Caki2 (cell line): ENCODE measurements around the gene LARP6. TPM values are rescaled to one million over a fixed set of nuclear protein-coding genes. Genes with fewer than 3 reads are reported as not detected.

ENCODE experiments used
- DNase-seq: peaks from one replicate; pipeline ENCODE4 v3.0.0-alpha.2; 2015; ENCODE audit warnings: low read depth
- in situ Hi-C: cut with HindIII; loops from 2 replicates; pipeline ENCODE4 v1.10.0; 2016; ENCODE audit warnings: low sequenced_read_pairs, low pct_unique_long_range_greater_than_20kb, mixed read lengths
- total RNA-seq: library from RNA; depleted of rRNA; stranded (reverse); fragments of >200 nt; shearing (Covaris generic); gene quantifications from 2 replicates; pipeline ENCODE4 v1.2.3, GENCODE V29; 2014; ENCODE audit warnings: low replicate concordance; rRNA removed

Gene LARP6
- total RNA-seq, 1 experiment from 2014 or later = 35.4 TPM

DNA sequence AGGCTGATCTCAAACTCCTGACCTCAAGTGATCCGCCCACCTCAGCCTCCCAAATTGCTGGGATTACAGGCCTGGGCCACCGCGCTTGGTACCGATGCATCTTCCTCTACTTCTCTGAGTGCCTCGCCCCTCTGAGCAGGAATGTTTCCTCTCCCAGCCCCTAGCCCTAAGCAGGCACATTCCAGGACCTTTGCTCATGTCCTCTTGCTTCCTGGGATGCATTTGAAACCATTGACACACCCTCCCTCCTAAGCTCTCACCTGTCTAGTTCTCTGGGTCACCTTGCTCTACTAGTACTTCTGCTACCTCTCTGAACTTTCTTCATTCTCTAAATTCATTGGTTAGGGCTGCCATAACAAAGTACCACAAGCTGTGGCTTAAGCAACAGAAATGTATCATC lies 72.7 kb downstream of the LARP6 start:
- in situ Hi-C loops = no loop called here
- DNase-seq = no peak

Other genes starting within 250 kb of the LARP6 start
- 8.0 and 16.2 TPM in 2 replicates for gene UACA, start 90.6 kb downstream of the LARP6 start, total RNA-seq
- 7.2 and 11.1 TPM in 2 replicates for gene THAP10, start 38.3 kb upstream of the LARP6 start, total RNA-seq
- 8.4 and 8.5 TPM in 2 replicates for gene LRRC49, start 38.7 kb upstream of the LARP6 start, total RNA-seq